Right lobe of liver (tissue), 4 donors: ENCODE measurements around the gene RRP8.

ENCODE experiments used
- CTCF ChIP-seq, 4 donors: fragments of 200-600 bp in 3 of 4; fragments of 450-650 bp in 1 of 4; IDR thresholded peaks; one replicate each; pipeline versions ENCODE4 v1.5.1 to v1.8.0; 2016 to 2022; ENCODE audit warnings: antibody characterized with exemption in 4 of 4, mild to moderate bottlenecking in 2 of 4
- POLR2A ChIP-seq: fragments of 450-650 bp; IDR thresholded peaks from one replicate; pipeline ENCODE4 v1.6.1; 2017; ENCODE audit warnings: antibody characterized with exemption, mild to moderate bottlenecking
- donor health status: DM: no; HTN: no; CAD: no.
- donor health status: DM: no; HTN: no; CAD: no.
- donor health status: DM: no; HTN: yes; CAD: no.

GRCh38 chr11:6546735-6547134, 56.7 kb downstream of the RRP8 start:
- TF ChIP-seq POLR2A: no peak
- no peak for TF ChIP-seq CTCF (IDR thresholded peaks at IDR 0.05)
